Nephron progenitor cell (in vitro differentiated cells): ENCODE results near the gene SV2C.
"Not testable (repeated sequence)": the region's sequence is repeated elsewhere in the genome, so short reads cannot be mapped to it uniquely, and the experiment has no call there.

Experiments used
- DNase-seq: peaks from one replicate; pipeline ENCODE4 v3.0.0; 2021
- H3K27ac Mint-ChIP-seq: 2 replicates; pipeline ENCODE4 v1.8.0; 2021; ENCODE audit warnings: mild to moderate bottlenecking, moderate library complexity, mixed read lengths
- H3K27me3 Mint-ChIP-seq: 2 replicates; pipeline ENCODE4 v1.8.0; 2021; ENCODE audit warnings: mild to moderate bottlenecking, low read depth, mixed read lengths; ENCODE audit not compliant: poor library complexity
- H3K36me3 Mint-ChIP-seq: 2 replicates; pipeline ENCODE4 v1.8.0; 2021; ENCODE audit warnings: low read depth, mixed read lengths
- H3K4me1 Mint-ChIP-seq: 2 replicates; pipeline ENCODE4 v1.8.0; 2021; ENCODE audit warnings: mixed read lengths
- H3K4me3 Mint-ChIP-seq: 2 replicates; pipeline ENCODE4 v1.8.0; 2021; ENCODE audit warnings: mild to moderate bottlenecking, moderate library complexity, mixed read lengths
- H3K9me3 Mint-ChIP-seq: 2 replicates; pipeline ENCODE4 v1.8.0; 2021; ENCODE audit warnings: mild to moderate bottlenecking, moderate library complexity, mixed read lengths
- CTCF ChIP-seq: fragments of 200-600 bp; sonication (generic); IDR thresholded peaks from 2 replicates; pipeline ENCODE4 v1.5.0; 2021; ENCODE audit warnings: antibody characterized with exemption

The SV2C gene

GRCh38 chr5:76331126-76331525 is 247.9 kb downstream of the SV2C start:
- Mint-ChIP-seq H3K27ac (no peak overlapping the region), H3K9me3 (peaks cover 11% of the 10 kb centered on the region), H3K4me3 (no peak overlapping the region), H3K27me3 (no peaks in the 10 kb centered on the region), H3K4me1 (peaks cover 77% of the 10 kb centered on the region), H3K36me3 (peaks cover 5% of the 10 kb centered on the region)
- TF ChIP-seq CTCF, result no peak
- DNase-seq, result no peak

- H3K4me3 Mint-ChIP-seq, result no peak overlapping the region
- no peak for DNase-seq
- no peak overlapping the region for H3K27ac Mint-ChIP-seq
- H3K9me3 Mint-ChIP-seq, result peaks cover 18% of the 10 kb centered on the region
- peaks cover 13% of the 10 kb centered on the region for H3K36me3 Mint-ChIP-seq
- no peaks in the 10 kb centered on the region for H3K27me3 Mint-ChIP-seq
- no peak for TF ChIP-seq CTCF
- H3K4me1 Mint-ChIP-seq, result peaks cover 69% of the 10 kb centered on the region
Observed at GRCh38 chr5:76332102-76332501, 248.9 kb downstream of the SV2C start.

GRCh38 chr5:76332611-76333205 is 249.5 kb downstream of the SV2C start:
- Mint-ChIP-seq H3K4me3 (no peak overlapping the region), H3K9me3 (peaks cover 24% of the 10 kb centered on the region), H3K4me1 (peaks cover 69% of the 10 kb centered on the region), H3K36me3 (peaks cover 17% of the 10 kb centered on the region), H3K27me3 (no peaks in the 10 kb centered on the region), H3K27ac (no peak overlapping the region)
- DNase-seq, result no peak
- no peak for TF ChIP-seq CTCF

- no peak overlapping the region for H3K27ac Mint-ChIP-seq
- H3K9me3 Mint-ChIP-seq, result peaks cover 26% of the 10 kb centered on the region
- peaks cover 67% of the 10 kb centered on the region for H3K4me1 Mint-ChIP-seq
- no peak for TF ChIP-seq CTCF
- H3K4me3 Mint-ChIP-seq, result no peak overlapping the region
- no peaks in the 10 kb centered on the region for H3K27me3 Mint-ChIP-seq
- peaks cover 17% of the 10 kb centered on the region for H3K36me3 Mint-ChIP-seq
- no peak for DNase-seq
Observed at GRCh38 chr5:76333571-76333970, 250.4 kb downstream of the SV2C start.

- peaks cover 17% of the 10 kb centered on the region for H3K36me3 Mint-ChIP-seq
- H3K27ac Mint-ChIP-seq, result no peak overlapping the region
- no peak overlapping the region for H3K4me3 Mint-ChIP-seq
- DNase-seq, result no peak
- no peaks in the 10 kb centered on the region for H3K27me3 Mint-ChIP-seq
- TF ChIP-seq CTCF, result no peak
- H3K9me3 Mint-ChIP-seq, result peaks cover 26% of the 10 kb centered on the region
- peaks cover 61% of the 10 kb centered on the region for H3K4me1 Mint-ChIP-seq
Observed at GRCh38 chr5:76334574-76334973, 251.4 kb downstream of the SV2C start.

GRCh38 chr5:76335451-76335850 is 252.3 kb downstream of the SV2C start:
- peaks cover 17% of the 10 kb centered on the region for H3K36me3 Mint-ChIP-seq
- DNase-seq, H3K27me3 Mint-ChIP-seq, H3K4me3 Mint-ChIP-seq, H3K27ac Mint-ChIP-seq: not testable (repeated sequence)
- H3K4me1 Mint-ChIP-seq, result peaks cover 53% of the 10 kb centered on the region
- H3K9me3 Mint-ChIP-seq, result peaks cover 26% of the 10 kb centered on the region

- H3K27ac Mint-ChIP-seq, H3K4me3 Mint-ChIP-seq, DNase-seq, H3K27me3 Mint-ChIP-seq: not testable (repeated sequence)
- Mint-ChIP-seq H3K36me3 (peaks cover 17% of the 10 kb centered on the region), H3K9me3 (peaks cover 26% of the 10 kb centered on the region), H3K4me1 (peaks cover 45% of the 10 kb centered on the region)
Observed at GRCh38 chr5:76336253-76336809, 253.1 kb downstream of the SV2C start.
